GM21515 (cell line): Measurements from ENCODE around the gene RRBP1.

Experiments used
- ATAC-seq: cut with Tn5 transposase; IDR thresholded peaks from one replicate; pipeline ENCODE4 v1.9.1; 2021; ENCODE audit not compliant: unreplicated experiment

RRBP1 gene

DNA sequence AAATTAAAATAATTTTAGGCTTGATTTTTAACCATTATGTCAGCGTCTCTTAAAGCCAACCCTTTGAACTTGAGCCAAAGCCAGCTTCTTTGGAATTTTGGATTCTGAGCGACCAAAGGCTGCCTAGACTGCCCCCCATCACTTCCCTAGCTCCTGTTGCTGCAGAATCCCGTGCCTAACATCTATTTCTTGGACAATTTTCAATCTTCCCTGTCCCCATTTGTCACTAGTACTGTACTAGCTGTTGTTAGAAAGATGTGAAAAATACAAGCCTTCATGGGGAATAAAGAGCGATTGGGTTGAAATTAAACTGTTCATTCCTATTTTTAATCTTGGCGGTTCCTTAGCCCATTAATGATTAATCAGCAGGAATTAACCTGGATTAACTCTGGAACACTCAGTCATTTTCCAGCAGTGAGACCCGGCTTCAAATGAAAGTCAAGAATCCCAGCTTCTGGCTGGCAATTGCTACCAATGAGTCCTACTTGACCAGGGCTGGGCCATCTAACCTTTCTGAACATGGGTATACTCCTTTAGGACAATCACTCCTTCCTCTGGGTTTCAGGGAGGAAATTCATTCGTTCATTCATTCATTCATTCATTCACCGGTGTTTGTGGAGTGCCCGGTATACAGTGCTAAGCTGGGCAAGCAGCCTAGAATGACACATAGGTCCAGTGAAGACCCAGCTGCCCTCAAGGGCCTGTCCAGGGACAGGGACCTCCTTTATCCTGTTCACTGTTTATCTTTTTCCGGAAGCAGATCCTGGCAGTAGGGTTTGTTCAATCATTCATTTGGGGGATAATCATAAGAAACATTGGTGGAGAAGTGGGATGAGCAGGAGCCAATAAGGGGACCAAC, 1.4 kb upstream of the RRBP1 start:
- no peak for ATAC-seq

DNA sequence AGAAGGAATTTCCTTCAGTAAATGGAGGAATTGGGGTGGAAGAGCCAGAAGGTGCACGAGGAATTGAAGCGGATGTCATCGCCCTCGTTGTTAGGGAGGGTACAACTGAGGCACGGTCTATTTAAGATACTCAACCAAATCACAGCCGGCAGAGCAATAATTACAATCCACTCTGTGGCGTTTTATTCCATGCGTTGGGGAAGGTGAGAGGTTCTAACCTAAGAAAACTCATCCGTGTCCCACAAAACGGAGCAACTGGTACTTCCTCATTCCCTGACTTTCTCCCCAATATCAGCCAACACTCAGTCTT, 802 bp upstream of the RRBP1 start:
- no peak for ATAC-seq

GRCh38 chr20:17681726-17682102, 328 bp downstream of the RRBP1 start:
- ATAC-seq = peak; percentile 10

DNA sequence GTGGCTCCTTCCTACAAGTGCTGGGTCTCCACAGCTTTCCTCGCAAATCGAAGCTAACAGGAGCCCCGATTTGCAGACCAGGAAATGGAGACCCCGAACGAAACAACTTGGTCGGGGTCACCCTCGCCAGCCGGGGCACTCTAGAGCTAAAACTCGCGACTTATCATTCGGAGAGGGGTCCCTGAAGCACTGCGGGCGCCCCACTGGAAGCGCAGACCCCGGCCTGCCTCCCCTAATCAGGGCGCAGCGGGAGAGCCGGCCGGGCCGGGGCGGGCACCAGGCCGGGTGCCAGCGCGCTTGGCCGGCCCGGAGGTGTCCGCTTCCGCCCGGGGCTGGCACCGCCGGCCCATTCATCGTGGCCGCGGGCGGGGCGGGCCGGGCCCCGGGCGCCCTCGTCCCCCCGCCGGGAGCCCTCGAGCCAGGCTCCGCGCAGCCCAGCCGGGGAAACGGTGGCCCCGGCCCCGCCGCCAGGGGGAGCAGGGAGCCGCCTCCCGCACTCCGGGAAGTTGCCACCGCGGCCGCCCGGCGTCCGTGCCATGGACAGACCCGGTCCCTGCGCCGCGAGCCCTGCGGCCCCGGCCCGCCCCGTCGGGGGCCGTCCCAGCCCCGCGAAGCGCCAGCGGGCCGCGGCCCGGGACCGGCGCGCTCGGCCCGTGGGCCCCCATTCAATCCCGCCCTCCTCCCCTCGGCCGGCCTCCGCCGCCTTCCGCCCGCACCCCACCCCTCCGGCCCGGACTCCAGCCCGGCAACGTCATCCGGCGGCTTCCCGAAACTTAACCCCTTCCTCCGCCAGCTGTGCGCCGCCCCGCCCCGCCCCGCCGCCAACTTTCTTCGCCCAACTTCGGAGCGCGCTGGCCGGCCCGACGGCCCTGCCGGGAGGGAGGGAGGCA, 961 bp downstream of the RRBP1 start:
- ATAC-seq = peak; percentile 47

DNA sequence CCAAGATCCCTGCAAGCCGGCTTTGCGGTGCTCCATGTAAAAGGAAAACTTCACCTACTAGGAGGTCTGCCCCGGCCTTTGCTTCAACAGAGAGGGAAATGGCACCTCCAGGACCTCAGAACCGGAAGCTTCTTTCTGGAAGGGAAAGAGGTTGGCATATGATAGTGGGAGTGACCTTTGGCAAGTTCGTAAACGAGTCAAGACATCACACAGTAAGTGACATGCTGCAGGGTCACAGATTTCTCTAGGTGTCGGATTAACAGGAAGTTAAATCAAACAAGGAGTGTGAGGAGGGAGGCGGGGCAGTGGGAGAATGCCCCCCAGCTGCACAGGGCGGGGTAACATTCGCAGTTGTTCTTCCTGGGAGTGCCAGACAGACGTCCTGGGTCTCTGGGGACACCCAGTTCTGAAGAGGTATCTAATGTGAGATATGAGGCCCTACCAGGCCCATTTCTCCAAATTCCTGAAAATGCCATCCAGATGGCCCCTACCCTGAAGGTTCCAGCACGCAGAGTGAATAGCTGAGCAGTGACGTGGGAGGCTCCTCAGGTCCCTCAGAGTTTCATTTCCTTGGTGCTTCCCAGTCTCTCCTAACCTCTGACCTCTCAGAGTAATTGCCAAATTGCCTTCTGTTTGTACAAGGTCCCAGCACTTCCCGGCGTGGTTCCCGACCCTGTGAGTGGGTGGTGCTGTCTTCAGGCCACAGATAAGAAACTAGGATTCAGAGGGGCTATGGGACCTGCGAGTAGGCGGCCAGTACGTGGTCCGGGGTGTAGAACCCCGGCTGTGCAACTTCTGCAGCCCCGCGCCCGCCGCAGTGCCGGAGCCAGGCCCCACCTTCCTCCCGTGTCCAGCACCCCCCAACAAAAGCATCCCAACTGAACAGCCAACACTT, 1.9 kb downstream of the RRBP1 start:
- ATAC-seq = no peak

DNA sequence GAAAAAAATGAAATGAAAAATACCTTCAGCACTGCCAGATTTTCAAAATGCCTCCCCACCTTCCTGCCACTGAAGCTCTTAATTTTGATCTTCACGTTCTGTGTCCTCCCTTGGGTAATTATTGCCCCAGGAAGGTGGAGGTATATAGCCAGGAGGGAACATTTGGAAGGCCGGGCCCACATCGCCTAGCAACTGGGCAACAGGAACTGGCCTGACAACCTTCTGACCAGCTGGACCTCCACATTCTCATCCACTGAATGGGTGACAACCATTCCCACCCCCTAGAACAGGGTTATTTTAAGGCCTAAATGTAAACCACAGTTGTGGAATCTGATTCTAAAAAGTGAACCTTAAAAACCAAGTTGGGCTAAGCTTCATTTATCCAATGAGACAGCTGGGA, 3.2 kb downstream of the RRBP1 start:
- ATAC-seq = no peak

DNA sequence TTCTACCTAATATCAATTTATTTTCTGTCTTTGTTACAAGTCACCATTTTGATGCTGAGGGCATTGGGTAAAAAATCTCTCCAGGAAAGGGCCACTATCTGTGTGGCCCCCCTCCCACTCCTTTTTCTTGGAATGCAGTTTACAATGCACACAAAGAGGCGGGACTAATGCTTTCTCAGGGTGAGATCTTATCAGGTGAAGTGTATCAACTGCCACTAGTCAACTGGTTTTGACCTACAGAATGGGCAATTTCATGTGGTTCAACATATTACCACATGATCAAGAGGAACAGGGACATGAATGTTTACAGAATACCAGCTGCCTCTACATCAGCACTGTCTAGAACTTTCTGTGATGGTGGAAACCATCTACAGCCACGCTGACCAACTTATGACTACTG, 3.7 kb downstream of the RRBP1 start:
- no peak for ATAC-seq

- no peak for ATAC-seq
Measured at GRCh38 chr20:17676942-17677341, 5.1 kb downstream of the RRBP1 start.

GRCh38 chr20:17676378-17676759, 5.7 kb downstream of the RRBP1 start:
- no peak for ATAC-seq

DNA sequence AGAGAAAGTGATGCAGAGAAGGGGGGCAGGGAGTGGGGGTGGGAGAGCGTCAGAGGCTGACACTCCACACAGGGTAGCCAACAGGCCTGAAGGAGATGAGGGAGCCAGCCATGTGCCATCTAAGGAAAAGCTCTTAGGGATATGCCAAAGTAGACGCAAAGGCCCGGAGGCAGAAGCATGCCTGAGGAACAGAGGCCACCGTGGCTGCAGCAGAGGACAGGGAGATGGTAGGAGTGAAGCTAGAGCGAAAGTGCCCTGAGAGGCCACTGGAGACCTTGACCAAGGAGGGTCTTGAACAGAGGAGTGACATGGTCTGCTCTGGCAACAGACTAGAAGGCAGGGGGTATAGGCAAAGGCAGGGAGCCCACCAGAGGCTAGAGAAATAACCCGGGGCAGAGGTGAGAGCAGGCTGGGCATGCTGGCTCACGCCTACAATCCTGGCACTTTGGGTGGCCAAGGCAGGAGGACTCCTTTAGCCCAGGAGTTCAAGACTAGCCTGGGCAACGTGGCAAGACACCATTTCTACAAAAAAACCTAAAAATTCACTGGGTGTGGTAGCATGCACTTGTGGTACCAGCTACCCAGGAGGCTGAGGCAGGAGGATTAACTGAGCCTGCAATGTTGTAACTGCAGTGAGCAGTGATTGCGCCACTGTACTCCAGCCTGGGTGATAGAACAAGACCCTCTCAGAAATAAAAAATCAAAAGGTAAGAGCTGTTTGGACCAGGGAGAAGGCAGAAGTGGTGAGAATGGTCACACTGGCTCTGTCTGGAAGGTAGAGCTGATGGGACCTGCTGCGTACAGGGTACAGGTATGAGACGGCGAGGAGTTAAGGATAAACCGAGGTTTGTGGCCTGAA, 6.3 kb downstream of the RRBP1 start:
- ATAC-seq = no peak

DNA sequence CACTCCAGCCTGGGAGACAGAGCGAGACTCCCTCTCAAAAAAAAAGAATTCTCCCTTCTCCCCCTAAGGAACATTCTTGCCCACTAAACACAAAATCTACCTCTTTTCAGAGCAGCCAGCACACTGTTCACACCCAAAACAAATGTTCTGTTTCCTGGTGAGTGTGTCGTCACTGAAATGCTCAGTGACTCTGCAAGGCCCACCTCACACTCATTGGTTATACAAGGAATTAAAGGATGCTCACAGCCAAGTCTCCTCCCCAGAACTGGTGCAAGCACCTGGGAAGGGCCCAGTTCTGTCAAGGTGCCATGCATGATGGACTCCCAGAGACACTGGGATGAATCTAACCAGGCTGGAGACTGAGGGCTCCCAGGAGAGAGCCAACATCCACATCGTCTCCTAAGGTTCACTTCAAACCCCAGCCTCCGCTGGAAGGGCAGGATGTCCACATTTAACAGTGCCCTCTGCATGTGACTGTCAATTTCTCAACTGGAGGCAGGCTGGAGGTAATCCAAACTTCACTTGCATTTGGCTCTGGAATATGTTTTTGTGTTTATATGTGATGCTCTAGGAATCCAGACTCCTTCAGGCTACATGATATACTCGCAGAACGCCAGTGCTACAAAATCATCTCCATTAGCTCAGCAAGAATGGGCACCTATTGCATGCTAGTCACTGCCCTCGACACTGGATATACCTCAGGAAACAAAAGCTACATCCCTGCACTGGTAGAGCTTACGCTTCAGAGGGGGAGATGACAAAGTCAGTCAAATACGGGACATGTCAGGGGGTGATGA, 7.1 kb downstream of the RRBP1 start:
- ATAC-seq = no peak

DNA sequence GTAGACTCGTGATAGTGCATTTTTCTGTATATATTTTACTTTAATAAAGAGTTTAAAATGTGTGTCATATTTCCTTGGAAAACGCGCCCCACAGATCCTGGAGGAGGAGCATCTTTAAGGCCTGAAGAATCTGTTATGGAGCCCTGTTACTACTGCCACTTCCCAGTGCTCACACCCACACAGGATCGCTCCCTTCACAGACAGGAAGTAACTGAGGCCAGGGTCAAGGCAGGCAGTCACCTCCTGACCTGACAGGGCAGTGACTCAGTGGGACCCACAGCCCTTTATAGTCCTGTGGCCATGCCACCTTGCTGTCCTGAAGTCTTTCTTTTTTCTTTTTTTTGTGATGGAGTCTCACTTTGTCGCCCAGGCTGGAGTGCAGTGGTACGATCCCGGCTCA, 9.0 kb downstream of the RRBP1 start:
- no peak for ATAC-seq

DNA sequence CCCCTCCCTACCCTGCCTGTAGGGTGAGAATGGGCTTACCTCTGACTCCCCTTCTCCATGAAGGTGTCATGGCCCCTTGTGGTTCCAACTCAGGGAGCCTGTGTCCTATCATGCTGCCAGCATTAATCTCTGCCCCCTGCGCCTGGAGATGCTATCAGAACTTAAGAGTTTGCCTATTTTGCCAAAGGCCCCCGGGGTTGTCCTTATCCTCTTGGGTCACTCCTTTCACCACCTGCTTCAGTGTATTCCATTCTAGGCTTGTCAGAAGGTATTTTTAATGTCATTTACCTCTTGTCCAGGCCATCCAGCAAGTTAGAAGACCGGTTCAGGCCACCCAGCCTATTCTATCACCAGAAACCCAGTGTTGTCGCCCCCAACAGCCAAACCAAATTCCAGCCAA, 10.5 kb downstream of the RRBP1 start:
- ATAC-seq = no peak

DNA sequence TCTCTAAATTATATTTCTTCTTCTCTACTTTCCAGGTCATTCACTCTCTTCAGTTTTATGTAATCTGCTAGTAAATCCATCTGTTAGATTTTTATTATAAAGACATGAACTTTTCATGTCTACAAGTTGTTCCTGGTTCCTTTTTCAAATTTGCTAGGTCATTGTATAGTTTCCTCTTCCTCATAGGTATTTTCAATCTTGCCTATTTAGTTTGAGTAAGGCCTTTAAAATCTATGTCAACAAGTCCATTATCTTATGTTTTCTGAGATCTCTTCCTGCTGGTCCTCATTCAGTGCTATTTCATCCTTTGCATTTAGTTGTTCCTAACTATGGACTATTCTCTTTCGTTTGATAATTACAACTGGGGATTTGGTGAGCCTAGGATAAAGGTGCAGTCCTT, 11.0 kb downstream of the RRBP1 start:
- ATAC-seq = no peak

DNA sequence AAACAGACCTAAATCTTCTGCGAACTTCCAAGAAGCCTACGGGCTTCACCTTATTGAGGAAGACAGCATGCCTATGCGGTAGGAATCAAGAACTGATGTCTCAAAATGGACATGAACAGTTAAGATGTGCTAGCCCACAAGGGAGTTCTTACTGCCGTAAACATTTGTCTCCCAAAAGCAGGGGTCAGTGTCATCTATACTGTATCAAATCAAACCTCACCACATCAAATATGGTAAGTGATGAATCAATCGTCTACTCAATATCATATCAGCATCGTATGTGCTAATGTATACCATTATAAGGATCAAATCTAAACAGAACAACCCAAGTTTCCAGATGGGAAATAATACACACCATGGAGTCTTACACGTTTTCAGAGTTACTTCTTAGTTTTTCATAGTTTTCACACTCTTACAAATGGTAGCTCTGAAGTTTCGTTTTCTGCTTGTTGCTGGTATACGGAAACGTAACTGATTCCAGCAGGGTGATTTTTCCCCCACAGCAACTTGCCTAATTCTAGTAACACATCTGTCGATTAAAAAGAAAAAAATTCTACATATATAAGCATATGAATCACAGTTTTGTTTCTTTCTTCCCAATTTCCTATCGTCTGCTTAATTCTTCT, 12.6 kb downstream of the RRBP1 start:
- no peak for ATAC-seq

DNA sequence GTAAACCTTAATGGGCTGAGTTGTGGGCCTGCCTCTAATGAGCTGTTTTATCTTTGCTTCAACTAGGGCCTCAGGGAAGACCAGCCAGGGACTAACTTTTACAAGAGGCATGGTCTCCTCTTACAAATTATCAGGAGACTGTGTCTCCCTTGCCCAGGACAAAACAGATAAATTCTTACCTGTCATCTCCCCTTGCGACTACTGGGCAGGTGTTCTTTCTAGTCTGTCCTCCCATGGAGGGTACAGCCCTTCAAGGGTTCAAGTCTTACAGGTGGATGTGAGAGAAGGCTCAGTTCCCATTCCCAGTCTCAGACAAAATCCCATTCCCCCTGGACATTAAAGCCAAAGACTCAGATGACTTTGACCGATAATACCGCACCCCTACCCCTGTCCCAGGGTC, 13.6 kb downstream of the RRBP1 start:
- ATAC-seq = no peak

- no peak for ATAC-seq
Measured at GRCh38 chr20:17667445-17667844, 14.6 kb downstream of the RRBP1 start.

- ATAC-seq = no peak
Measured at GRCh38 chr20:17666481-17666880, 15.6 kb downstream of the RRBP1 start.

GRCh38 chr20:17665756-17666155, 16.3 kb downstream of the RRBP1 start:
- ATAC-seq = no peak
